Keratinocyte (primary cell): ENCODE measurements around the gene ITGB5. TPM values are rescaled to one million over a fixed set of nuclear protein-coding genes. Genes with fewer than 3 reads are reported as not detected.

Source experiments
- DNase-seq: peaks from one replicate; pipeline ENCODE4 v3.0.0-alpha.2; 2011; ENCODE audit warnings: low read depth, missing footprints, low spot score
- FAIRE-seq: peaks from 2 replicates; lab custom pipeline; 2011; peaks lifted over from hg19 to GRCh38; lab: Jason Lieb, UNC
- H2AFZ ChIP-seq: 2 replicates; pipeline ENCODE4 v1.6.0; 2012; ENCODE audit warnings: low read length, control low read depth, inconsistent platforms; ENCODE audit not compliant: control insufficient read depth
- H3K27ac ChIP-seq: 2 replicates; pipeline ENCODE4 v1.5.1; 2011; ENCODE audit warnings: low read length; ENCODE audit not compliant: control insufficient read depth, insufficient read depth
- H3K27me3 ChIP-seq: 3 replicates; pipeline ENCODE4 v1.6.0; 2011; ENCODE audit warnings: low read length; ENCODE audit not compliant: control insufficient read depth, insufficient read depth; ENCODE audit errors: extremely low read depth
- H3K36me3 ChIP-seq, 2 experiments: 2 replicates in 1 of 2; 3 replicates in 1 of 2; pipeline ENCODE4 v1.5.1; 2011; ENCODE audit warnings: low read length in 2 of 2, mild to moderate bottlenecking in 1 of 2; ENCODE audit not compliant: control insufficient read depth in 2 of 2, insufficient read depth in 2 of 2; ENCODE audit errors: extremely low read depth in 1 of 2
- H3K4me1 ChIP-seq: 3 replicates; pipeline ENCODE4 v1.5.1; 2011; ENCODE audit warnings: low read length; ENCODE audit not compliant: control insufficient read depth, insufficient read depth; ENCODE audit errors: extremely low read depth
- H3K4me2 ChIP-seq: 3 replicates; pipeline ENCODE4 v1.6.0; 2011; ENCODE audit warnings: low read depth, low read length; ENCODE audit not compliant: control insufficient read depth, insufficient read depth; ENCODE audit errors: extremely low read depth
- H3K4me3 ChIP-seq, 3 experiments: fragments of 200-600 bp in 1 of 3; sonication (generic) in 1 of 3; 2 replicates in 2 of 3; 3 replicates in 1 of 3; pipeline ENCODE4 v1.5.1; 2011 to 2016; ENCODE audit warnings: low read length in 3 of 3, mild to moderate bottlenecking in 3 of 3, control low read depth in 2 of 3, inconsistent platforms in 1 of 3, low read depth in 1 of 3, mixed read lengths in 1 of 3, mixed run types in 1 of 3, moderate library complexity in 1 of 3; ENCODE audit not compliant: control insufficient read depth in 2 of 3, insufficient read depth in 2 of 3; ENCODE audit errors: extremely low read depth in 1 of 3
- H3K79me2 ChIP-seq: 2 replicates; pipeline ENCODE4 v1.6.0; 2012; ENCODE audit warnings: low read length; ENCODE audit not compliant: control insufficient read depth, insufficient read depth
- H3K9ac ChIP-seq: 3 replicates; pipeline ENCODE4 v1.6.0; 2011; ENCODE audit warnings: low read length; ENCODE audit not compliant: control insufficient read depth, insufficient read depth; ENCODE audit errors: extremely low read depth
- H3K9me1 ChIP-seq: 3 replicates; pipeline ENCODE4 v1.6.0; 2011; ENCODE audit warnings: low read length; ENCODE audit not compliant: control insufficient read depth, insufficient read depth; ENCODE audit errors: extremely low read depth
- H3K9me3 ChIP-seq: 2 replicates; pipeline ENCODE4 v1.5.1; 2012; ENCODE audit warnings: low read depth, low read length; ENCODE audit not compliant: control insufficient read depth
- H4K20me1 ChIP-seq: 3 replicates; pipeline ENCODE4 v1.6.0; 2011; ENCODE audit warnings: low read length; ENCODE audit not compliant: control insufficient read depth, insufficient read depth; ENCODE audit errors: extremely low read depth
- CTCF ChIP-seq, 3 experiments: IDR thresholded peaks in 1 of 3; conservative IDR thresholded peaks in 1 of 3; optimal IDR thresholded peaks in 1 of 3; 2 replicates in 2 of 3; 3 replicates in 1 of 3; pipeline versions ENCODE3 to v1.5.1; 2011; ENCODE audit warnings: low read length in 3 of 3, mild to moderate bottlenecking in 3 of 3, moderate library complexity in 2 of 3, control low read depth in 1 of 3, inconsistent platforms in 1 of 3; ENCODE audit not compliant: insufficient read depth in 2 of 3; ENCODE audit errors: extremely low read depth in 1 of 3
- EZH2 ChIP-seq: IDR thresholded peaks from one replicate; pipeline ENCODE4 v1.6.1; 2012; ENCODE audit warnings: inconsistent platforms, mild to moderate bottlenecking, low read length, moderate library complexity
- dilution Hi-C: fragments of 300-500 bp; cut with MboI; formaldehyde crosslinking; loops from one replicate; pipeline ENCODE4 v1.7.0; 2020; ENCODE audit warnings: low sequenced_read_pairs; ENCODE audit not compliant: extremely low pct_ligation_motif_present
- polyA plus RNA-seq, 5 experiments: library from polyadenylated mRNA; depleted of rRNA in 3 of 5; stranded (reverse) in 3 of 5; stranded (forward) in 1 of 5; unstranded in 1 of 5; fragments of >200 nt; gene quantifications; 1 replicate in 1 of 5; 2 replicates in 3 of 5; 3 replicates in 1 of 5; pipeline versions ENCODE4 v1.2.1 to v1.2.3, GENCODE V29; 2011 to 2012; ENCODE audit warnings: missing spikeins in 2 of 5, low read depth in 1 of 5, low replicate concordance in 1 of 5

The ITGB5 gene
- polyA plus RNA-seq, 1 donor (not counting 4 experiments of a cell fraction or from before 2014, with no cell fraction given) = 136 TPM

- FAIRE-seq = no peak
- TF ChIP-seq CTCF (optimal IDR thresholded peaks at IDR 0.05 in 1 of 3, IDR thresholded peaks at IDR 0.05 in 1 of 3, conservative IDR thresholded peaks at IDR 0.05 in 1 of 3; ENCODE audit: extremely low read depth in 1 of 3, insufficient read depth in 2 of 3, low read length in 3 of 3) = no peak
- TF ChIP-seq EZH2 = no peak
- Histone ChIP-seq H3K79me2 (no peaks in the 10 kb centered on the region), H3K4me1 (peaks cover 20% of the 10 kb centered on the region), H3K9me1 (no peaks in the 10 kb centered on the region), H3K4me3 (no peak overlapping the region), H3K9ac (no peak overlapping the region), H2AFZ (no peak overlapping the region), H3K9me3 (no peaks in the 10 kb centered on the region), H3K27me3 (no peaks in the 10 kb centered on the region), H4K20me1 (peaks cover 3% of the 10 kb centered on the region), H3K4me2 (no peak overlapping the region), H3K36me3 (peaks cover 15 to 30% of the 10 kb centered on the region in 2 experiments), H3K27ac (no peak overlapping the region)
- dilution Hi-C loops = no loop called here
- no peak for DNase-seq
These were observed 89.7 kb downstream of the ITGB5 start for GRCh38 chr3:124797426-124797945.

- peaks cover 11 to 28% of the 10 kb centered on the region in 2 experiments for H3K36me3 ChIP-seq
These were observed 90.7 kb downstream of the ITGB5 start for GRCh38 chr3:124796477-124796876.

More at GRCh38 chr3:124796477-124796876, 90.7 kb downstream of the ITGB5 start:
- Histone ChIP-seq H3K79me2 (no peaks in the 10 kb centered on the region), H3K9me1 (no peaks in the 10 kb centered on the region), H3K9me3 (no peaks in the 10 kb centered on the region), H3K27me3 (no peaks in the 10 kb centered on the region), H3K4me1 (peaks cover 30% of the 10 kb centered on the region), H4K20me1 (peaks cover 3% of the 10 kb centered on the region), H3K27ac (no peak overlapping the region), H3K9ac (no peak overlapping the region), H2AFZ (no peak overlapping the region), H3K4me2 (no peak overlapping the region), H3K4me3 (no peak overlapping the region)
- dilution Hi-C loops = no loop called here
- DNase-seq = no peak
- TF ChIP-seq EZH2 = no peak
- TF ChIP-seq CTCF (optimal IDR thresholded peaks at IDR 0.05 in 1 of 3, IDR thresholded peaks at IDR 0.05 in 1 of 3, conservative IDR thresholded peaks at IDR 0.05 in 1 of 3; ENCODE audit: extremely low read depth in 1 of 3, insufficient read depth in 2 of 3, low read length in 3 of 3) = no peak
- no peak for FAIRE-seq
